ENCODE measurements around the gene B3GALT6. TPM values are rescaled to one million over a fixed set of nuclear protein-coding genes. Genes with fewer than 3 reads are reported as not detected.
A peak's percentile ranks its signal among the peaks of the same experiment; 100 is the strongest.

Gene B3GALT6
- total and polyA plus RNA-seq, 9 donors: 7.0 to 21.9 (median 15.2) TPM

GRCh38 chr1:1199961-1200875 is 31.8 kb upstream of the B3GALT6 start:
- Histone ChIP-seq H3K4me3 (peak overlapping the region; percentile 40), H3K36me3 (no peaks in the 10 kb centered on the region), H3K4me1 (ENCODE audit: insufficient read depth) (no peaks in the 10 kb centered on the region), H3K27me3 (no peaks in the 10 kb centered on the region), H3K9me3 (no peaks in the 10 kb centered on the region), H3K27ac (no peak overlapping the region)
- TF ChIP-seq CTCF (IDR thresholded peaks at IDR 0.05): no peak
- TF ChIP-seq EP300 (IDR thresholded peaks at IDR 0.05): no peak
- no peak for TF ChIP-seq POLR2A (IDR thresholded peaks at IDR 0.05)
- 72 to 80% (median 79%) methylated on average over 29 to 31 of the region's 31 CpGs for WGBS, 3 donors
- intact Hi-C loops (cut with DNase I): no loop called here
- DNase-seq: peak in 2 of 5 donors; percentile 25 to 30

- H3K4me3 ChIP-seq: peak overlapping the region; percentile 40
- peak; percentile 39 to 78 (median 63) for DNase-seq
- H3K4me1 ChIP-seq (ENCODE audit: insufficient read depth): no peaks in the 10 kb centered on the region
- no peaks in the 10 kb centered on the region for H3K36me3 ChIP-seq
- no peak overlapping the region for H3K27ac ChIP-seq
- 1 to 5% (median 2%) methylated on average over 24 to 109 of the region's 109 CpGs for WGBS, 3 donors
- TF ChIP-seq CTCF (IDR thresholded peaks at IDR 0.05): no peak
- no peak for TF ChIP-seq POLR2A (IDR thresholded peaks at IDR 0.05)
- TF ChIP-seq EP300 (IDR thresholded peaks at IDR 0.05): no peak
- no peaks in the 10 kb centered on the region for H3K27me3 ChIP-seq
- intact Hi-C loops (cut with DNase I): no loop called here
- H3K9me3 ChIP-seq: no peaks in the 10 kb centered on the region
These were observed 30.9 kb upstream of the B3GALT6 start for GRCh38 chr1:1200876-1201810.

- Histone ChIP-seq H3K36me3 (no peaks in the 10 kb centered on the region), H3K9me3 (no peaks in the 10 kb centered on the region), H3K27ac (no peak overlapping the region), H3K4me3 (no peak overlapping the region), H3K4me1 (ENCODE audit: insufficient read depth) (no peaks in the 10 kb centered on the region), H3K27me3 (peaks cover 4% of the 10 kb centered on the region)
- intact Hi-C loops (cut with DNase I): no loop called here
- DNase-seq: peak in 2 of 5 donors; percentile 12 to 29
- WGBS, 3 donors: 43 to 78% (median 51%) methylated on average over 17 to 27 of the region's 27 CpGs
- TF ChIP-seq CTCF (IDR thresholded peaks at IDR 0.05) (no peak), POLR2A (IDR thresholded peaks at IDR 0.05) (no peak), EP300 (IDR thresholded peaks at IDR 0.05) (no peak)
These were observed 29.0 kb upstream of the B3GALT6 start for GRCh38 chr1:1202831-1203560.
